ENCODE results near the gene PSEN2.

DNA sequence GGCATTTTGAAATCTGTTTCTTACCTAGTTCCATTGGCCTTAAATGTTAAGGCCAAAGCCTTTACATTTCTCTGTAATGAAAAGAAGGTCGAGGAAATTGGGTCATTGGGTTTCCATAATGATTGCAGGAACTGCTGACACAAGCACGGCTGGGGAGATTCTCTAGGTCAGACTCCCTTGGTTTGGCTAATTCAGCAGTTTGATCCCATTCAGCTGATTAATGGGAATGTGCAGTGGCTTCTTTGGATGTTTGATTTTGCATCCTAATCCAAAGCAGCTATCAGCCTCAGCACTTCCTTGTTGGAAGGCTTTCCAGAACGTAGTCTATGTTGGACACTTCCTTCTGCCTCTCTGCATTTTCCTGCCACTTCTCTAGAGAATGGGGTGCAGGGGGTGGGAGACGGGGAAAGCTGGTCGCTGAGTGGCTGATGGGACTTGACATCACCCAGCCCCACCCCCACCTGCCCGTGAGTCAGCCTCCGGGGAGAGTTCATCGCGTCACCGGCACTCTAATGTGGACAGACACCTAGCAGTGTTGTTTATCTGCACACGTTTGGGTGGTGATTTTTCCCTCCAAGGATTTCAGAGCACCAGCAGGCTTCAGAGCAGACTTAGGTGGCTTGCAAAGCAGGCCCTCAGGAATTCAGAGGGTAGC lies 5.4 kb downstream of the PSEN2 start:
- TF ChIP-seq, protein P1, sequence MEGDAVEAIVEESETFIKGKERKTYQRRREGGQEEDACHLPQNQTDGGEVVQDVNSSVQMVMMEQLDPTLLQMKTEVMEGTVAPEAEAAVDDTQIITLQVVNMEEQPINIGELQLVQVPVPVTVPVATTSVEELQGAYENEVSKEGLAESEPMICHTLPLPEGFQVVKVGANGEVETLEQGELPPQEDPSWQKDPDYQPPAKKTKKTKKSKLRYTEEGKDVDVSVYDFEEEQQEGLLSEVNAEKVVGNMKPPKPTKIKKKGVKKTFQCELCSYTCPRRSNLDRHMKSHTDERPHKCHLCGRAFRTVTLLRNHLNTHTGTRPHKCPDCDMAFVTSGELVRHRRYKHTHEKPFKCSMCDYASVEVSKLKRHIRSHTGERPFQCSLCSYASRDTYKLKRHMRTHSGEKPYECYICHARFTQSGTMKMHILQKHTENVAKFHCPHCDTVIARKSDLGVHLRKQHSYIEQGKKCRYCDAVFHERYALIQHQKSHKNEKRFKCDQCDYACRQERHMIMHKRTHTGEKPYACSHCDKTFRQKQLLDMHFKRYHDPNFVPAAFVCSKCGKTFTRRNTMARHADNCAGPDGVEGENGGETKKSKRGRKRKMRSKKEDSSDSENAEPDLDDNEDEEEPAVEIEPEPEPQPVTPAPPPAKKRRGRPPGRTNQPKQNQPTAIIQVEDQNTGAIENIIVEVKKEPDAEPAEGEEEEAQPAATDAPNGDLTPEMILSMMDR (IDR thresholded peaks at IDR 0.05; ENCODE audit: control extremely low read depth in 1 of 3, insufficient read depth in 1 of 3, low read depth in 1 of 3, low read length in 3 of 3) = no peak
- no peak for TF ChIP-seq SIX5 (IDR thresholded peaks at IDR 0.05; ENCODE audit: low read depth, low read length)
- no peak for TF ChIP-seq POLR2AphosphoS5 (IDR thresholded peaks at IDR 0.05; ENCODE audit: low read depth, low read length)
- no peak for TF ChIP-seq EP300 (IDR thresholded peaks at IDR 0.05; ENCODE audit: borderline replicate concordance in 1 of 2, low read depth in 2 of 2, low read length in 2 of 2)
